Peyer's patch (tissue), 4 donors: ENCODE results near the gene HES4.
A peak's percentile ranks its signal among the peaks of the same experiment; 100 is the strongest.

Source experiments
- POLR2A ChIP-seq, 2 donors: fragments of 450-650 bp; IDR thresholded peaks; one replicate each; pipeline ENCODE4 v1.5.1; 2017; ENCODE audit warnings: antibody characterized with exemption in 2 of 2, mild to moderate bottlenecking in 2 of 2, moderate library complexity in 2 of 2
- TF ChIP-seq, protein P1 (sequence below), 6 experiments: fragments of 450-650 bp in 4 of 6; fragments of 200-600 bp in 2 of 6; sonication (generic) in 1 of 6; IDR thresholded peaks; one replicate each; pipeline ENCODE4 v1.5.1; 2017 to 2019; ENCODE audit warnings: antibody characterized with exemption in 6 of 6, mild to moderate bottlenecking in 3 of 6, moderate library complexity in 1 of 6

DNA sequence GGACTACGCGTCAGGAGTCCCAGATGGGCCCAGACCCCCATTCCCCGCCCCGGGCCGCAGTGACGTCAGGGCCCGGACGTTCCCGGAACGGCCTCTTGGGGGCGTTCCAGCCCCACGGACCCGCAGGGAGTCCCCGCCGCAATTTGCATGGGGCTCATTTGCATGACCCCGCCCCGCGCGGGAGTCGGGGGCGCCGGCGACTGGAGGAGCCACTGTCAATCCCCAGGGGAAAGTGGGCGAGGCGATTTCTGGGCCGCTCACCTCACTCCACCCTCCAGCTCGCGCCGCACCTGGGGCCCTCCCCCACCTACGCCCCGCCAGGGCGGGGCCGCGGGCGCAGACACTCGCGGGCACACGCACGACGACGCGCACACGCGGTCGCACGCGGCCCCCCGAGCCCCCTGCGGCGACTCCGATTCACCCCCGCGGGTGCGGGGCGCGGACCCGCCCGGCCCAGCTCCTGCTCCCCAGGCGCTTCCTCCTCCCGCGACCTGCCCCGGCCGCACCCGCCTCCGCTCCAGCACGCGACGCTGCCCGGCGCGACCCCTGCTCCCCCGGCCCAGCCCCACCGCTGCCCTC lies 33.2 kb upstream of the HES4 start:
- TF ChIP-seq, protein P1, sequence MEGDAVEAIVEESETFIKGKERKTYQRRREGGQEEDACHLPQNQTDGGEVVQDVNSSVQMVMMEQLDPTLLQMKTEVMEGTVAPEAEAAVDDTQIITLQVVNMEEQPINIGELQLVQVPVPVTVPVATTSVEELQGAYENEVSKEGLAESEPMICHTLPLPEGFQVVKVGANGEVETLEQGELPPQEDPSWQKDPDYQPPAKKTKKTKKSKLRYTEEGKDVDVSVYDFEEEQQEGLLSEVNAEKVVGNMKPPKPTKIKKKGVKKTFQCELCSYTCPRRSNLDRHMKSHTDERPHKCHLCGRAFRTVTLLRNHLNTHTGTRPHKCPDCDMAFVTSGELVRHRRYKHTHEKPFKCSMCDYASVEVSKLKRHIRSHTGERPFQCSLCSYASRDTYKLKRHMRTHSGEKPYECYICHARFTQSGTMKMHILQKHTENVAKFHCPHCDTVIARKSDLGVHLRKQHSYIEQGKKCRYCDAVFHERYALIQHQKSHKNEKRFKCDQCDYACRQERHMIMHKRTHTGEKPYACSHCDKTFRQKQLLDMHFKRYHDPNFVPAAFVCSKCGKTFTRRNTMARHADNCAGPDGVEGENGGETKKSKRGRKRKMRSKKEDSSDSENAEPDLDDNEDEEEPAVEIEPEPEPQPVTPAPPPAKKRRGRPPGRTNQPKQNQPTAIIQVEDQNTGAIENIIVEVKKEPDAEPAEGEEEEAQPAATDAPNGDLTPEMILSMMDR (IDR thresholded peaks at IDR 0.05), result peak; percentile 71 to 87 (median 80)
- no peak for TF ChIP-seq POLR2A (IDR thresholded peaks at IDR 0.05)
